Thoracic aorta (tissue), 2 donors: ENCODE data around the gene KITLG. TPM values are rescaled to one million over a fixed set of nuclear protein-coding genes. Genes with fewer than 3 reads are reported as not detected.
"Not testable (repeated sequence)": the region's sequence is repeated elsewhere in the genome, so short reads cannot be mapped to it uniquely, and the experiment has no call there.

Experiments used
- ATAC-seq: fragments of 150-250 bp; one replicate; pipeline ENCODE4 v1.8.0; 2017; ENCODE audit warnings: low read depth; ENCODE audit not compliant: insufficient number of reproducible peaks, low FRiP score
- DNase-seq: peaks from one replicate; pipeline ENCODE4 v3.0.0-alpha.2; 2020; ENCODE audit warnings: low spot score
- H3K27ac ChIP-seq, 2 donors: fragments of 200-600 bp; sonication (generic); 1 replicate in 1 of 2; 2 replicates in 1 of 2; pipeline ENCODE4 v1.5.1; 2016; ENCODE audit warnings: mild to moderate bottlenecking in 2 of 2, moderate library complexity in 2 of 2
- H3K27me3 ChIP-seq: fragments of 200-600 bp; sonication (generic); replicated peaks from 2 replicates; pipeline ENCODE4 v1.6.0; 2016; ENCODE audit warnings: mild to moderate bottlenecking; ENCODE audit not compliant: insufficient read depth
- H3K36me3 ChIP-seq: fragments of 200-600 bp; sonication (generic); one replicate; pipeline ENCODE4 v1.5.1; 2016
- H3K4me1 ChIP-seq, 2 donors: fragments of 200-600 bp; sonication (generic); 1 replicate in 1 of 2; 2 replicates in 1 of 2; pipeline versions ENCODE4 v1.5.1 to v1.6.0; 2016; ENCODE audit warnings: low read depth in 2 of 2, mild to moderate bottlenecking in 1 of 2; ENCODE audit not compliant: control insufficient read depth in 1 of 2
- H3K4me3 ChIP-seq: fragments of 200-600 bp; sonication (generic); 2 replicates; pipeline ENCODE4 v1.5.1; 2016; ENCODE audit warnings: mild to moderate bottlenecking
- H3K9me3 ChIP-seq: fragments of 200-600 bp; sonication (generic); 2 replicates; pipeline ENCODE4 v1.5.1; 2016
- total RNA-seq, 2 donors: library from RNA; depleted of rRNA; stranded (reverse); fragments of >200 nt; gene quantifications; one replicate each; pipeline versions ENCODE4 v1.1.0 to v1.2.3, GENCODE V29; 2016
- TF ChIP-seq, protein P1 (sequence below): fragments of 200-600 bp; sonication (generic); IDR thresholded peaks from one replicate; pipeline ENCODE4 v1.5.1; 2019; ENCODE audit warnings: antibody characterized with exemption

KITLG gene
- total RNA-seq: 10 to 100 TPM; 19.4 to 29.9 TPM

- TF ChIP-seq, protein P1, sequence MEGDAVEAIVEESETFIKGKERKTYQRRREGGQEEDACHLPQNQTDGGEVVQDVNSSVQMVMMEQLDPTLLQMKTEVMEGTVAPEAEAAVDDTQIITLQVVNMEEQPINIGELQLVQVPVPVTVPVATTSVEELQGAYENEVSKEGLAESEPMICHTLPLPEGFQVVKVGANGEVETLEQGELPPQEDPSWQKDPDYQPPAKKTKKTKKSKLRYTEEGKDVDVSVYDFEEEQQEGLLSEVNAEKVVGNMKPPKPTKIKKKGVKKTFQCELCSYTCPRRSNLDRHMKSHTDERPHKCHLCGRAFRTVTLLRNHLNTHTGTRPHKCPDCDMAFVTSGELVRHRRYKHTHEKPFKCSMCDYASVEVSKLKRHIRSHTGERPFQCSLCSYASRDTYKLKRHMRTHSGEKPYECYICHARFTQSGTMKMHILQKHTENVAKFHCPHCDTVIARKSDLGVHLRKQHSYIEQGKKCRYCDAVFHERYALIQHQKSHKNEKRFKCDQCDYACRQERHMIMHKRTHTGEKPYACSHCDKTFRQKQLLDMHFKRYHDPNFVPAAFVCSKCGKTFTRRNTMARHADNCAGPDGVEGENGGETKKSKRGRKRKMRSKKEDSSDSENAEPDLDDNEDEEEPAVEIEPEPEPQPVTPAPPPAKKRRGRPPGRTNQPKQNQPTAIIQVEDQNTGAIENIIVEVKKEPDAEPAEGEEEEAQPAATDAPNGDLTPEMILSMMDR: no peak
- ATAC-seq (no peak), DNase-seq (peak; percentile 16)
- H3K9me3 ChIP-seq: no peaks in the 10 kb centered on the region
- peaks cover 10 to 16% of the 10 kb centered on the region in 2 donors for H3K4me1 ChIP-seq
- no peaks in the 10 kb centered on the region for H3K36me3 ChIP-seq
- no peaks in the 10 kb centered on the region for H3K27me3 ChIP-seq
- peak within 1 kb of the TSS; percentile 14 to 17 for H3K27ac ChIP-seq
- peak within 1 kb of the TSS; percentile 88 for H3K4me3 ChIP-seq
Measured at GRCh38 chr12:88580051-88580871, at the start of gene KITLG. Gene KITLG (minus strand): TSS chr12:88580471. CDS start chr12:88580278, 193 bp downstream.

DNA sequence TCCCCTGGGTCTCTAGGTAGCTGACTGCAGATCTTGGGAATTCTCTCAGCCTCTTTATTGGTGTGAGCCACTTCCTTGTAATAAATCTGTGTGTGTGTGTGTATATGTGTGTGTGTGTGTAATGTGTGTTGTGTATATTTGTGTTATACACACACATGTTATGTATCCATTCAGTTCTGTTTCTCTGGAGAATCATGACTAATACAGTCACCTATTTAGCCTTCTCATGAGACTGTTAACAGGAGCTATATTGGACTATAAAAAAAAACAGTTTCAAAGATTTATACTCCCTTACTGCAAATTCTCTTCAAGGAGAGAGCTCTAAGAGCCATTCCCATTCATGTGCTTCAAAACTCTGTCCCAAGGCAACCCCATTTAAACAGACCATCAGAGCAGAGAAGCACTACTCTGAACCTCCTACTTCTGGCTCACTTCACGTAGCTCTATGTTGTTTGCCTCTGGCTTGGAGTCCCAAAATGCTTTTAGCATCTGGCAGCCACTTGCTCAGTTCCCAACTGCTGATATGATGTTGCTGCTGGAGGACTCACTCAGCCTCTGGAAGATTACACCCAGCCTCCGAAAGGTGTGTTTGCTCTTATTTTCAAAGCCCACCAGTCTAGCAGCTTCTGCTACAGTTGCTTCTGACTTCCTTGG lies 48.7 kb upstream of the KITLG start:
- H3K4me1 ChIP-seq: no peaks in the 10 kb centered on the region
- H3K9me3 ChIP-seq: no peaks in the 10 kb centered on the region
- no peaks in the 10 kb centered on the region for H3K27me3 ChIP-seq
- no peak overlapping the region for H3K4me3 ChIP-seq
- ATAC-seq (no peak), DNase-seq (no peak)
- H3K27ac ChIP-seq: no peak overlapping the region
- TF ChIP-seq, protein P1: no peak
- H3K36me3 ChIP-seq: no peaks in the 10 kb centered on the region

GRCh38 chr12:88628035-88628434 lies 47.8 kb upstream of the KITLG start:
- DNase-seq, H3K27ac ChIP-seq, ATAC-seq: not testable (repeated sequence)

GRCh38 chr12:88627501-88627900 lies 47.2 kb upstream of the KITLG start:
- TF ChIP-seq, protein P1: no peak
- Histone ChIP-seq H3K4me3 (no peak overlapping the region), H3K4me1 (no peaks in the 10 kb centered on the region), H3K27ac (no peak overlapping the region), H3K27me3 (no peaks in the 10 kb centered on the region), H3K36me3 (no peaks in the 10 kb centered on the region), H3K9me3 (no peaks in the 10 kb centered on the region)
- ATAC-seq (no peak), DNase-seq (no peak)

More at GRCh38 chr12:88628035-88628434, 47.8 kb upstream of the KITLG start:
- not testable (repeated sequence) for H3K4me1 ChIP-seq, H3K4me3 ChIP-seq, H3K27me3 ChIP-seq, H3K36me3 ChIP-seq, H3K9me3 ChIP-seq

DNA sequence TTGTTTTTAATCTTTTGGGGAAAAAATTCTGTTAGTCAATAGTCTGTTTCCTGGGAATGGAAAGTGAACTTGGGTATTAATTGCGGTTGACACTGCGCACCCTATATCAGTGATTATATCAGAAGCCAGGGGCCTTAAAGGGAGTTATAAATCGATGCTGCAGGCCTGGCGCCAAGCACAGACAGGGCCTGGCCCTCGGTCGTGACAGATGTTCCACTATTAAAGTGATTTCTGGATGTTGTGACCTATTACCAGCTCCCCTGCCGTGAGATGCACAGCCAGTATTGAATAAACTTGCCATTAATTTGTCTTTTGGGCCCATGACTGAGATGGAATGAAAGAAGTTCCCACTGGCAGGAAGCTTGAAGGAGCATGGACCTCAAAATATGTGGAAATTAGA lies 45.1 kb upstream of the KITLG start:
- DNase-seq (no peak), ATAC-seq (no peak)
- H3K27me3 ChIP-seq: no peaks in the 10 kb centered on the region
- no peak overlapping the region for H3K27ac ChIP-seq
- H3K4me1 ChIP-seq: no peaks in the 10 kb centered on the region
- TF ChIP-seq, protein P1: no peak
- H3K4me3 ChIP-seq: no peak overlapping the region
- no peaks in the 10 kb centered on the region for H3K9me3 ChIP-seq
- H3K36me3 ChIP-seq: no peaks in the 10 kb centered on the region
